Activated T-helper 2 cell treated with anti-CD3 and anti-CD28 coated beads, Interferon-gamma antibody, Interleukin-2, Interleukin-4, amounts not matched to agents 10 μg/mL and 5 μg/mL and 100 μg/mL, durations not matched to agents 14 hours and 24 hours and 36 hours (primary cell): ENCODE measurements around the gene CPED1. TPM values are rescaled to one million over a fixed set of nuclear protein-coding genes. Genes with fewer than 3 reads are reported as not detected.
"Not testable (repeated sequence)": the region's sequence is repeated elsewhere in the genome, so short reads cannot be mapped to it uniquely, and the experiment has no call there.

Source experiments
- DNase-seq: peaks from one replicate; pipeline ENCODE4 v3.0.0; 2021; ENCODE audit warnings: low spot score
- H3K27ac Mint-ChIP-seq: one replicate; pipeline ENCODE4 v1.8.0; 2021; ENCODE audit warnings: mixed read lengths
- H3K27me3 Mint-ChIP-seq: one replicate; pipeline ENCODE4 v1.8.0; 2021; ENCODE audit warnings: low read depth, mixed read lengths
- H3K36me3 Mint-ChIP-seq: one replicate; pipeline ENCODE4 v1.8.0; 2021; ENCODE audit warnings: low read depth, mixed read lengths
- H3K4me1 Mint-ChIP-seq: one replicate; pipeline ENCODE4 v1.8.0; 2021; ENCODE audit warnings: low read depth, mixed read lengths
- H3K4me3 Mint-ChIP-seq: one replicate; pipeline ENCODE4 v1.8.0; 2021; ENCODE audit warnings: low read depth, mild to moderate bottlenecking, moderate library complexity, mixed read lengths
- H3K9me3 Mint-ChIP-seq: one replicate; pipeline ENCODE4 v1.8.0; 2021; ENCODE audit warnings: mixed read lengths
- intact Hi-C: fragments of 100-400 bp; cut with micrococcal nuclease; formaldehyde crosslinking; loops from one replicate; pipeline ENCODE4 v1.15.1; 2023
- total RNA-seq: library from RNA; stranded (reverse); gene quantifications from 2 replicates; pipeline ENCODE4 v1.2.3, GENCODE V29; 2022

CPED1 gene
- total RNA-seq, 1 donor from 2014 or later, result not detected

DNA sequence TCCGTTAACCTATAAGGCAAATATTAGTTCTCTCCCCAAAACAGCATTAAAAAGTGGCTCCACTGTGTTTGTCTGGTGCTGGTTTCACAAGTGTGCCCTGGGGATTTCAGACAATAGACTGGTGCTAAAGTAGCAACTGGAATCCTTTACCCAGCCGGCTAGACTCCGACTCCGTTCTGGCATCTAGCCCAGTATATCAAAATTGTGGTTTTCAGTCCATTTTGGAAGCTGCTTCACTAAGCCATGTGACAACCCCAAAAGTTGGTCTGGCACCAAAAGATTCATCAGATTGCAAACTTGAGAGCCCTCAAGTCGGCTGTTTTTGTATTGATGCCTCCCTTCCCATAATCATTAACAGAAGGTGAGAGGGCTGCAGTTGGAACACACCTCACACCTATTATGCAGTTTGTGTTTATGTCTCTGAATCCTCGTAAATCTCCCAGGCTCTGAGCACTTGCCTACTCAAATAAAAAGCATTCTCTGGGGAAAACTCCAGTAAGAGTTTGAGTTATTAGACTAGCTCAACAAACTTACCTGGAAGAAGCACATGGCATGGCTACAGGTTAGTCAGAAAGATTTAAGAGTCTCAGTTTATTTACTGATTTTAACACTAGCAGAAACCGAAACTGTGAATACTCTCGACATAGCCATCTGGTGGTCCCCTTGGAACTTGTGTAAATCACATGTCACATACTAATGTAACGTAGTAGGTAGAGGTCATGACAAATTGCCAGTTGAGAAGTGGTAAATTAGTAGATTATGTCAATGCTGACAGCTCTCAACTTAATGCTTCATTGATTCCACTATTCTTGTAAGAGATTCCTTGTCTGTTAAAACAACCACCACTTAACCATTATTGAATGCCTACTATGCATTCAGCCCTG lies 325.5 kb downstream of the CPED1 start:
- intact Hi-C loops, result no loop called here
- Mint-ChIP-seq H3K4me1 (no peaks in the 10 kb centered on the region), H3K36me3 (no peaks in the 10 kb centered on the region), H3K9me3 (no peaks in the 10 kb centered on the region), H3K4me3 (no peak overlapping the region), H3K27ac (no peak overlapping the region), H3K27me3 (peaks cover 23% of the 10 kb centered on the region)
- no peak for DNase-seq

GRCh38 chr7:121315170-121315569 lies 326.7 kb downstream of the CPED1 start:
- DNase-seq, H3K27ac Mint-ChIP-seq, H3K36me3 Mint-ChIP-seq, H3K4me3 Mint-ChIP-seq, intact Hi-C loops, H3K9me3 Mint-ChIP-seq, H3K4me1 Mint-ChIP-seq: not testable (repeated sequence)
- peaks cover 22% of the 10 kb centered on the region for H3K27me3 Mint-ChIP-seq

DNA sequence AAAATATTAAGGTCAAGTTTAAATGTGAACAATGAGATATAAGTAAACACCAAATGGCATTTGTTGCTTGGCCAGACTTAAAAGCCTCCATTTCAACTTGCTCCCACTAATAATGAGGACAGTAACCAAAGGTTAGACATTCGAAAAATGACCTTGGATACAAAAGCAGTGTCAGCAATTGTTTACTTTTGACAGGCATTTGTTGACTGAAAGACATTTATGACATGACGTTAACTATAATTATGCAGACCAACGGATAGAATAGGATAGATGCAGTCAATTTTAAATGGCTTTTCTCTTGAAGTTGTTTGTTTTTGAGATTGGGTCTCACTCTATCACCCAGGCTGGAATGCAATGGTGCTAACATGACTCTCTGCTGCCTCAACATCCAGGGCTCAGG lies 333.9 kb downstream of the CPED1 start:
- Mint-ChIP-seq H3K9me3 (no peaks in the 10 kb centered on the region), H3K36me3 (no peaks in the 10 kb centered on the region), H3K27me3 (peaks cover 30% of the 10 kb centered on the region), H3K4me1 (no peaks in the 10 kb centered on the region), H3K27ac (no peak overlapping the region), H3K4me3 (no peak overlapping the region)
- intact Hi-C loops, result no loop called here
- DNase-seq, result no peak

GRCh38 chr7:121323515-121324302 lies 335.2 kb downstream of the CPED1 start:
- intact Hi-C loops, result no loop called here
- DNase-seq, result no peak
- H3K4me3 Mint-ChIP-seq, result no peak overlapping the region
- peaks cover 3% of the 10 kb centered on the region for H3K4me1 Mint-ChIP-seq
- H3K36me3 Mint-ChIP-seq, result no peaks in the 10 kb centered on the region
- H3K27ac Mint-ChIP-seq, result no peak overlapping the region
- H3K27me3 Mint-ChIP-seq, result peaks cover 43% of the 10 kb centered on the region
- no peaks in the 10 kb centered on the region for H3K9me3 Mint-ChIP-seq

DNA sequence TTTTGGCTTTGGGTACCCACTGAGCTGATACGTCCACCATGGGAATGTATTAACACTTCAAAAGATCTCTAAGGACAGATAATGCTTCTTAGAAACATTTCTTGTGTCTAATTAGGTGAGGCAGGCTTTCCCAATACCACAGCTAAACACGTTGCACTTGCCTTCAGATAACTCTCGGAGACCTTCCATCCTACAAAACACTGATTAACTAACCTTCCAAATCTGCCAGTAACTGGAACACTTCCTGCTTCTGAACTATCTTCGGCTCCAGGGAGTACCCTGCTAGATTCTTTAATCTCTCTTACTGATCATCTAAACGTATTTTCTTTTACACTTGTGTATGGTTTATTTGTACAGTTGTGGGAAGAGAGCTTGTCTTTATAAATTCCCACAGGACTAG lies 339.2 kb downstream of the CPED1 start:
- Mint-ChIP-seq H3K4me1 (peaks cover 11% of the 10 kb centered on the region), H3K36me3 (no peaks in the 10 kb centered on the region), H3K27me3 (peaks cover 69% of the 10 kb centered on the region), H3K27ac (no peak overlapping the region), H3K9me3 (no peaks in the 10 kb centered on the region), H3K4me3 (no peak overlapping the region)
- intact Hi-C loops, result no loop called here
- no peak for DNase-seq

- no peak for DNase-seq
- H3K27ac Mint-ChIP-seq, result no peak within 1 kb of the TSS
- H3K27me3 Mint-ChIP-seq, result peaks cover 66% of the 10 kb centered on the region
- H3K4me1 Mint-ChIP-seq, result peaks cover 11% of the 10 kb centered on the region
- H3K9me3 Mint-ChIP-seq, result no peaks in the 10 kb centered on the region
- peak within 1 kb of the TSS; percentile 38 for H3K4me3 Mint-ChIP-seq
- no peaks in the 10 kb centered on the region for H3K36me3 Mint-ChIP-seq
- intact Hi-C loops, result no loop called here
Measured at GRCh38 chr7:121328508-121329190, 340.1 kb downstream of the CPED1 start, which contains the start of gene WNT16. Gene WNT16, plus strand, starts transcription at chr7:121329000. Its CDS starts 293 bp downstream, at chr7:121329293.

GRCh38 chr7:121329191-121330052 lies 340.9 kb downstream of the CPED1 start:
- no peak for DNase-seq
- H3K9me3 Mint-ChIP-seq, result no peaks in the 10 kb centered on the region
- intact Hi-C loops, result loop anchor here (10.0 kb wide), 2 partner anchors 185 to 345 kb away; partner anchors contain the start of gene CPED1
- H3K4me3 Mint-ChIP-seq, result peak overlapping the region; percentile 38
- no peaks in the 10 kb centered on the region for H3K36me3 Mint-ChIP-seq
- peaks cover 64% of the 10 kb centered on the region for H3K27me3 Mint-ChIP-seq
- no peak overlapping the region for H3K27ac Mint-ChIP-seq
- H3K4me1 Mint-ChIP-seq, result peaks cover 11% of the 10 kb centered on the region

GRCh38 chr7:121330053-121330833 lies 341.7 kb downstream of the CPED1 start:
- intact Hi-C loops, result loop anchor here (10.0 kb wide), 2 partner anchors 185 to 345 kb away; partner anchors contain the start of gene CPED1
- H3K27me3 Mint-ChIP-seq, result peaks cover 67% of the 10 kb centered on the region
- no peaks in the 10 kb centered on the region for H3K36me3 Mint-ChIP-seq
- peaks cover 11% of the 10 kb centered on the region for H3K4me1 Mint-ChIP-seq
- peak overlapping the region; percentile 38 for H3K4me3 Mint-ChIP-seq
- H3K27ac Mint-ChIP-seq, result no peak overlapping the region
- no peaks in the 10 kb centered on the region for H3K9me3 Mint-ChIP-seq
- DNase-seq, result no peak

DNA sequence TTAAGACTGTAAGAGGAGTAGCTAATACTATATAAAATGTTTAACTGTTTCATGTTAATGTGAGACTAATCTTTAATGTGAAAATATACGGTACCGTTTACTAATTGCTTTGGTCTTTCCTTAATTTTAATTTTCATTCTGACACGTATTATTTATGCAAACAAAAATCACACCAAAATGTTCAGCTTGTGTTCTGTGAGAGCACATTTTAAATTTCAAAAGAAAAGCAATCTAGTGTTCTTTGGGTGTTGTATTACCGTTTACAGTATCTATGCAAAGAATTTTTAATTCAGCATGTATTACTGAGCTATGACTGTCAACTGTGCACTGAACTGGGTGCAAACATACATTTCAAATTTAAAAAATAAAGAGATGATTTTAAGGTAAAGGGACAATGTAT lies 342.5 kb downstream of the CPED1 start:
- H3K27me3 Mint-ChIP-seq, result peaks cover 73% of the 10 kb centered on the region

GRCh38 chr7:121331574-121331973 lies 343.1 kb downstream of the CPED1 start:
- H3K27me3 Mint-ChIP-seq, result peaks cover 73% of the 10 kb centered on the region
- H3K27ac Mint-ChIP-seq, result no peak overlapping the region
- intact Hi-C loops, result loop anchor here (10.0 kb wide), 2 partner anchors 187 to 347 kb away; partner anchors contain the start of gene CPED1
- no peak overlapping the region for H3K4me3 Mint-ChIP-seq
- no peaks in the 10 kb centered on the region for H3K36me3 Mint-ChIP-seq
- no peak for DNase-seq
- peaks cover 11% of the 10 kb centered on the region for H3K4me1 Mint-ChIP-seq
- no peaks in the 10 kb centered on the region for H3K9me3 Mint-ChIP-seq

More for the DNA sequence above, 342.5 kb downstream of the CPED1 start:
- Mint-ChIP-seq H3K36me3 (no peaks in the 10 kb centered on the region), H3K27ac (no peak overlapping the region), H3K4me1 (peaks cover 11% of the 10 kb centered on the region), H3K4me3 (no peak overlapping the region), H3K9me3 (no peaks in the 10 kb centered on the region)
- intact Hi-C loops, result loop anchor here (10.0 kb wide), 2 partner anchors 186 to 346 kb away; partner anchors contain the start of gene CPED1
- no peak for DNase-seq

DNA sequence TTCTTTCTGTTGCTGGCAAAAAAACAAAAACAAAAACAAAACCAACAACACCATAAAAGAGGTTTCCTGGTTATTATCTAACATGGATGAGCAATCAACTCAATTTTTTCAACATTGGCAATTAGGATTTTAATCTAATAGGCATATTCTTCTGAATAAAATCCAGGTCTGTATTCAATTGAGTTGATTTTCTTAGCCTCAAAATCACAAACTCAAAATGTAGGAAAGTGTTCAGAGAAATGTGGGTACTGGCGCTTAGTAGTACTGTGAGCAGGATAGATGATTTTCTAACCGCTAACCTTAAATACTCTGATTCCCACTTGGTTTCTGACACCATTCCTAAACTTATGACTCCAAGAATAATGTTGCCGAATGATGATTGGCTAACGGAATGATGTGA lies 345.9 kb downstream of the CPED1 start:
- no peaks in the 10 kb centered on the region for H3K9me3 Mint-ChIP-seq
- intact Hi-C loops, result loop anchor here (10.0 kb wide), 2 partner anchors 190 to 350 kb away; partner anchors contain the start of gene CPED1
- no peak for DNase-seq
- peaks cover 4% of the 10 kb centered on the region for H3K36me3 Mint-ChIP-seq
- H3K27ac Mint-ChIP-seq, result no peak overlapping the region
- H3K27me3 Mint-ChIP-seq, result peaks cover 54% of the 10 kb centered on the region
- no peak overlapping the region for H3K4me3 Mint-ChIP-seq
- H3K4me1 Mint-ChIP-seq, result peaks cover 3% of the 10 kb centered on the region
